GM19099 (cell line): Measurements from ENCODE around the gene TUBGCP6.

ENCODE experiments used
- POLR2A ChIP-seq: IDR thresholded peaks from 3 replicates; pipeline ENCODE4 v1.6.1; 2011; ENCODE audit warnings: low read depth; ENCODE audit not compliant: insufficient read length; ENCODE audit errors: extremely low read depth

The TUBGCP6 gene

DNA sequence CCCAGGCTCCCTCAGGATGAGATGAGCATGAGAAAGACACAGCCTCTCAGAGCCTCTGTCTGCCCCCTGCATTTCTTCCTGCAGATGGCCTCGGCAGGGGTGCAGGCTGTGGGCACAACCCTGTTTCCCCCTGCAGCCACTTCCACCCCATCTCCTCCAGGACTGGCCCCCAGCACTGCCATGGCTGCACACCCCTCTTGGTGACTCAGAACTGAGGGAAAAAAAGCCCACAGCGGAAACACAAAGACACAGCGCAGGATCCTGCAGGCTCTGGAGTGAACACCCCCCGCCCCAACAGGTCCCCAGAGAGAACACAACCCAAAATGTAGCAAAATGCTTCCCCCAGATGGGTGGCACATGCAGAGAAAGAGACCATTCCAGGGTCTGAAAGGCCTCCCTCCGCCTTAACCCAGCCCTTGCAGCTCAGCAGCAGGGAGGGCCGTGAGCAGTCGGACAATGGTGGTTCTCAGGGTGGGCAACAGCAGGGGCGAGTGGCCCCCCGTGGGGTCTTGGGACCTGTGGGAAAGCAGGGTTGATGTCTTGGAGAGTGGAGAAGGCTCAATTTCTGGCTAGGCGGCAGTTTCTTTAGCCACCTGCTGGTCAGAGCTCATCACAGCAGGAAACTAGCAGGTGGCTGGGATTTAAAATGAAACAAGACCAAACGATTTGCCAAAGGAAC is 8.0 kb downstream of the TUBGCP6 start:
- no peak for TF ChIP-seq POLR2A

DNA sequence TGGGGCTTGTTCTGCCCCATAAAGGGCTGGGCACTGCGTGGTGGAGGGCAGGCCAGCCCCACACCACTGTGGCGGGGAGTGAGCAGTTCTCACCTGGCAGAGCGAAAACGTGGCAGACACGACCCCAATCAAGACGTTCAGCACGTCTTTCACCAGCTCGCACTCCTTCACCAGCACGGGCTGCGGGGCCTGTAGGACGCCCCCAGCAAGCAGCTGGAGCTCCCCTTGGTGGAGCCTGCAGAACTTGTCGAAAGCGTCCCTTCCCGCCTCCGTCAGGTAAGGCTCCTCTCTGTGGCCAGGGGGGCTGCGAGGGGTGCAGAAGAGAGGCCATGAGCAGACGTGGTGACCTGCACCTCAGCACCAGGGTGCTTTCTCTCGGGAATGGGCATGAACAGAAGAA is 11.6 kb downstream of the TUBGCP6 start:
- no peak for TF ChIP-seq POLR2A

DNA sequence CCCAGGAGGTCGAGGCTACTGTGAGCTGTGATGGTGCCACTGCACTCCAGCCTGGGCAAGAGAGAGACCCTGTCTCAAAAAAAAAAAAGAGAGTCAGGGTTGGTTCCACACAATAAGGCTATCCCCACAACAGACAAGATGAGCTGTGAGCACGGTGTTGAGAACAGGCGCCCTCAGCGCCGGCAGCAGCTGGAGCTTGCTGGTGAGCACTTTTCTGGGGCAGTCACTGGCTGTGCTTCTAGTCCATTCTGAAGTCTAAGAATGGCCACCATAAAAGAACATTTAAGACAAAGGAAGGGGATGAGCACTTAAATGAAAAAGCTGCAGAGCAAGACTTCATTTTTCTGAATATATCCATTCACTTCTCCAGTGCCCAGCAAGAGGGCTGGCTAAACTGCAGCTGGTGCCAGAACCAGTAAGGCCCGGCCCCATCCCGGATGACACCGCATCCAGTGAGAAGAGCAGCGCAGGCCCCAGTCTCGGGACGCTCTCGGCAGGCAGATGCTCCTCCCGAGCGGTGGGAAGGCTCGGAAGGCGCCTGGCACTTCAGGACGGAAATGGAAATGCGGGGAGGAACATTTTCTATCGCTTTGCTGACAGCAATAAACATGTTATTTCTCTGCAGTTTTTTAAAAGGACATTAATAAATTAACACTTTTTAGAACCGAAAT is 12.2 kb downstream of the TUBGCP6 start:
- TF ChIP-seq POLR2A: no peak

DNA sequence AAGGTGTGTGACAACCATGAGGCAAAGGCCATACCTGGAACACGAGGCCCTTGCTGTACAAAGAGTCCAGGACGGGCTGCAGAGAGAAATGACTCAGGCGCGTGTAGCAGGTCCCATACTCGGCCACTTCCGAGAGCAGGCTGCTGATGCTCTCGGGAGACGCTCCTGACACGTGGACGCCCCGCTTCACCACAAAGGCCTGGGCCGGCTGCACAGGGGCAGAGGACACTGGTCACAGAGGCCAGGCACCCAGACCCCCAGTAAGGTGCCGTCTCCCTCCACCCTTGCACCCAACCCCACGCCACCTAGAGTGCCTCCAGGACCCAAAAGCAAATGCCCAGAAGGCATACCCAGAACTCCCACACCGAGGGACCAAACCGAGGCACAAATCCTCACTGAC is 15.5 kb downstream of the TUBGCP6 start:
- TF ChIP-seq POLR2A: no peak

DNA sequence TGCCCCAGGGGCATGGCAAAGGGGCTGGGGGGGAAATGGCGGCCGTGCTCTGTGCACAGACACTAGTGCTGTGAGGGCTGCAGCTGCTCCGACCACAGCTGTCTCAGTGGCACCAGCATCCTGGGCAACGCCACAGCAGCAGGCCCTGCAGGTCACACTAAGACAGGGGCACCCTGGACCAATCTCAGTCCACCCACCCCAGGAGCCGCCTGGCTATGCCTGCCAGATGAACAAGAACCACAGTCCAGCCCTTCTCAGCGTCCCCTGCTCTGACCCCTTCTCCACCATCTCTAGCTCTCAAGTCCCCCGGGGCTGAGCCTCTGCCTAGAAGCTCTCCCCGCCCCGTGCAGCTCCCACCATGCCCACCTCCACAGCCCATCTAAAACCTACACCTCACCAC is 16.5 kb downstream of the TUBGCP6 start:
- TF ChIP-seq POLR2A: no peak

DNA sequence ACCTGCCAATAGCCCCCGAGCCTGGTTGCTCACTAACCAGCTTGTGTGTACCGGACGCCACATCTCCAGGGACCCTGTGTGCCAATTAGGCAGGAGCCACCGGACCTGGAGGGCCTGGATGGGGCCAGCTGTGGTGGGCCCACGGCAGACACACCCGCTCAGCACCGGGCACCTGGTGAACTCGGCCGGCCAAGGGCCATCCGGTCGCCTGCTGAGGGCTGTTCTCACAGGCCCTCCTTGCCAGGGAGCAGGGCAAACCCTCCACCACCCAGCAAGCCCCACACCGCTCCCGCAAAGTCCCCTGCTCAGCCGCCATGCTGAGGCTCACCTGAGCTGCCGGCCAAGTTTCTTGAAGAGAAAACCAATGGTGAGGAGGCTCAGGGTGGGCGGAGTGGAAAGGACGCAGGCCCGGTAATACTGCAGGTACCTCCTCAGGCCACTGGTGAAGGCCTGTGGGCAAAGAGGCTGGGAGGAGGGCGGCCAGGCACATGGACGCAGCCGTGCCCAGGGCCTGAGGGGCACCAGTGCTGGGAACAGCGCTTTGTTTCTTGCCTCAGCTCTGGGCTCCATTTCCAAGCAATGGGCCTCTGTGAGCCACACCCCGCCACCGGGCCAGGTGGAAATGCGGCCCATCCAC is 17.1 kb downstream of the TUBGCP6 start:
- no peak for TF ChIP-seq POLR2A

DNA sequence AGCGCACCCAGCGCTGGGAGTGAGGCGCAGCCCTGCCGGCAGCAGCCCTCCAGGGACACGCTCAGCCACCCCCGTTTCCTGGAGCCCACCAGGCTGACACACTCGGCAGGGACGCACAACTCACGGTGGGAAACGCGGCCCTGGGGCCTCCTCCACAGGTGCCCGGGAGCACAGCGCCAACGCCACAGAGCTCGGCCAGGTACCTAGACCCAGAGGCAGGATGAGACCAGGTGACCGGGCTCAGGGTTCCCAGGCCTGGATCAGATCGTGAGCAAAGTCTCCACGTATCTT is 18.0 kb downstream of the TUBGCP6 start:
- no peak for TF ChIP-seq POLR2A

DNA sequence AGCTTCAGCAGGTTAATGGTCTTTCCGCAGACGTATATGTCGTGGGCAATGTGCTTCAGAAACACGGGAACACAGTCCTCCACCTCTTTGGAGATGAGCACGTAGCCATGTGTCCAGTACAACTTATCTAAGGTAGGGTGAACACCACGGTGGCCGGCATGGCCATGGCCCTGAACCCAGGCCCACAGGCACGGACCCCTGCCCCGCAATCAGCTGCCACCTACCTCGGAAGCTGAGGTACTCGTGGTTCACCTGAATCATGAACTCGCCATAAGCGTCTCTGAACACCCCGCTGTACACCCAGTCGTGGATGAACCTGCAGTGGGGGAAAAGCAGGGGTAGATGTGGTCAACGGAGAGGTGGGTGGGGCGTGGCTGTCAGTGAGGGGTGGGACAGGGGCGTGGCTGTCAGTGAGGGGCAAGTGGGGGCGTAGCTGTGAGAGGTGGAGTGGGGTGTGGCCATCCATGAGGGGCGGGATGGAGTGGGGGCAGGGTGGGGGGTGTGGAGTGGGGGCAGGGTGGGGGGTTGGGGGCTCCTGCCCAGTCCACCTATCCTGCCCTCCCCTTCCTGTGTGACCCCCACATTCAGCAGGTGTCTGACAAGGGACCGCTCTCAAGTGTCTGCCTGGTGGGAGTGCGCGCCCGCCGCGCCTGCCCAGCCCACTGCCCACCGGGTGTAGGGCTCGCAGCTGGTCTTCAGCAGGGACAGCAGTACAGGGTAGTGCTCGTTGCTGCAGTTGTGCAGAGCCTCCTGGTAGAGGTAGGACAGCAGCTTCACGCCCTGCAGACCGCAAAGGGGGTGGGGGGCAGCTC is 18.6 kb downstream of the TUBGCP6 start:
- no peak for TF ChIP-seq POLR2A

DNA sequence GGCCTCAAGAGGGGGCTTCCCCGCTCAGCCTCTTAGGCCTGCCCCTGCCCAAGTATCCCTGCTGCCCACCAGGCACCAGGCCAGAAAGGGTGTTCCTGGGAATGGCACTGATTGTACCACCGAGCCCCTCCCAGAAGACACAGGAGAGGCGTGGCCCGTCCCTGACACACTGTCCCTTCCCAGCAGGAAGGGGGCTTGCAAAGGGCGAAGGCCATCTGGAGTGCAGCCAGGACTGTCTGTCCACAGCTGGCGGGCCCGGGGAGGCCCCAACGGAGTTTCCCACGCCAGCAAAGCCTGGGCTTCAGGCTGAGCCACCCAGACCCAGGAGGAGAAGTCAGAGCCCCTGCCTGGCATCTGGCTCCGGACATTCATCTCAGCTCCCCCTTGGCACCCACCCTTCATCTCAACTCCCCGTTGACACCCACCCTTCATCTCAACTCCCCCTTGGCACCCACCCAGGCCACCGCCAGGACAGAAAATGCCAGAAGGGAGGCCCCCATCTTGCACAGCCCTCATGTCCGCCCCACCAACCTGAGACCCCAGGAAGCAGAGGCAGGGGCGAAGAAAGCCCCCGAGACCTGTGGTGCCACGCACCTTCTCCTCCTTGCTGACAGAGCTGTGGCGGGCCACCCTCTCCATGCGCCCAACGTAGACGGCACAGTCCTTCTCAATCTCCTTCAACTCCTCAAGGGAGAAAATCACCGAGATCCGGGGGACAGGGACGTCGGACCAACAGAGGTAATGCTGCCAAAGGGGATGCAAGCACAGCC is 19.4 kb downstream of the TUBGCP6 start:
- TF ChIP-seq POLR2A: no peak

DNA sequence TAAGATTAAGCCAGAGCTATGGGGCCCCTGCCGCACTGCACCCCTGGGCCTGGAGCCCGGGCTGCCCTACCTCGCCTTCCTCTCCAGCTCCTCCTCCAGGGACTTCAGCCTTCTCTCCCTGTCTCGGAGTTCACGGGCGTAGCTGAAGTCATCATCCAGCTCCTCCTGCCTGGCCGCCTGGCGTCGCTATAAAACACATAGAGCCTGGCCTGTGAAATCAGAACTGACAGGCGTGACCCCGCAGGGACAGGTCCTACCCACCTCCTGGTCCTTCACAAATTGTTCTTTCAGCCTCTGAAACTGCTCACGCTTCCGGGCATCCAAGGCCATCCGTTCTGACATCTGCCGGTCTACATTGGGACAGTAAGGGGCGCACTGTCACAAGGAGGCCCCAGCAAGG is 20.8 kb downstream of the TUBGCP6 start:
- no peak for TF ChIP-seq POLR2A

DNA sequence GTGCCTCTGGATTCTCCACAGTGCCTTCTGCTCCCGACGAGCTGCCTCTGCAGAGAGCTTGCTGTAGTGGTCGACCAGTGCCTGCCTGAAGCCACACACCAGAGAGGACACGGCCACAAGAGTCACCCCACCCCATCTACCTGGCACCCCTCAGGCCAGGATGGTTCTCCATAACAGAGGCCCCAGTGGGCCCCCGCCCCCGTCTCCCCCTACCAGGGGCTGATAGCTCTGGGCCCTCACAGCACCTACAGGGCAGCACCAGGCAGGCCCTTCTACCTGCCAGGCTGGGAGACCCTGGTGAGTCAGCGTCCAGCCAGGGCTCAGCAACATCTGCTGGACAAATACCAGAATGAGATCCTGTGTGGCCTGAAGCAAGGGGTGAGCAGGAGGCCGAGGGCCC is 22.3 kb downstream of the TUBGCP6 start:
- no peak for TF ChIP-seq POLR2A

DNA sequence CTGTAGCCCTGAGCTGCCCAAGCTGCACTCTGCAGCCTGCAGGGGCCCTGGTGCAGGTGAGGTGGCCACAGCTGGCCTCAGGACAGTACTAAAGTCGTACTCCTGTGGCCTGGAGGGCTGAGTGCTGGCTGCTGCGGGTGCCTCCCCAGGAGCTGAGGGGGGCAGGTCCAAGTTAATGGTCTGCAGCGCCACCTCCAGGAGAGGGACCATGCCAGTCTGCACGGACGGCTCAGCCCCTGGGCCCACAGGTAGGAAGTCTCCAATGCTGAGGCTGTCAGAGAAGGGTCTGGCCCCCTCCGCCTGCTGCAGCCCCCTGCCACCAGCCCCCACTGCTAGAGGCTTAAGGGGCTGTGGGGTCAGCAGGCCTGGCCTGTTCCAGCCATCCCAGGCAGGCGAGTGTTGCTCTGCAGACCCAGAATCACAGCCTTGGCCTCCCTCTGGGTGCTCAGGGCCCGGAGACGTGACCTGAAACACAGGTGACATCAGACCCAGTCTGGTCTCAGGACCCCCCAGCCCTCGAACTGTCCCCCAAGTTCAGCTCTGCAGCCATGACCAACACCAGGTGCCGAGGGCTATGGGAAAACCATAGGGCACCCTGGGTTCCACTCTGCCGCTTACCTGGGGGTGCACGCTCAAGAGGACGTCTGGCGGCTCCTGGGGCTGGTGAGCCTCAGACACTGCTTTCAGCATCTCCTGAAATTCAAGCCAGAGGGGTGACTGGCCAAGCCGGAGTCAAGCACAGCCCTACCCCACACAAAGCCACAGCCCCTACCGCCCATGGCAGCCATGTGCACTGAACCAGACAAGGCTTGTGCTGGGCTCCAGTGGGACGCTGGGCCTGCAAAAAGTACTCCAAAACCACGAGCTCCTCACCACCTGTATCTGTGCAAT is 23.2 kb downstream of the TUBGCP6 start:
- no peak for TF ChIP-seq POLR2A

DNA sequence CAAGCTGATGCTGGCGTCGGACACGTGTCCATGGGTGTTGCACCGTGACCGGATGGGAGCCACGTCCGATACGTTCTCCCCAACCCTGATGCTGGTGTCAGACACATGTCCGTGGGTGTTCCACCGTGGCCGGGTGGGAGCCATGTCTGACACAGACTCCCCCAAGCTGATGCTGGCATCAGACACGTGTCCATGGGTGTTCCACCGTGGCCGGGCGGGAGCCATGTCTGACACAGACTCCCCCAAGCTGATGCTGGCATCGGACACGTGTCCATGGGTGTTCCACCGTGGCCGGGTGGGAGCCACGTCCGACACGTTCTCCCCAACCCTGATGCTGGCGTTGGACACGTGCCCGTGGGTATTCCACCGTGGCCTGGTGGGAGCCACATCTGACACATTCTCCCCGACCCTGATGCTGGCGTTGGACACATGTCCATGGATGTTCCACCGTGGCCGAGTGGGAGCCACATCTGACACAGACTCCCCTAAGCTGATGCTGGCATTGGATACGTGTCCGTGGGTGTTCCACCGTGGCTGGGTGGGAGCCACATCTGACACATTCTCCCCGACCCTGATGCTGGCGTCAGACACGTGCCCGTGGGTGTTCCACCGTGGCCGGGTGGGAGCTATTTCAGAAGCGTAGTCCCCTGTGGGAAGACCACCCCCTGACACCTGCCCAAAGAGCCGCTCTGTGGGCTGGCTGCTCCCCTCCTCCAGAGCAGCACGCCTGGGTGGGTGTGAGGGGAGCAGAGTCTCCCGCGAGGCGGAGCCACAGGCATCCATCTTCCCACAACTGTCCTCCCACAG is 24.0 kb downstream of the TUBGCP6 start:
- no peak for TF ChIP-seq POLR2A
